ENCODE data around the gene OR2AT4.
"Not testable (repeated sequence)": the region's sequence is repeated elsewhere in the genome, so short reads cannot be mapped to it uniquely, and the experiment has no call there.

OR2AT4 gene

DNA sequence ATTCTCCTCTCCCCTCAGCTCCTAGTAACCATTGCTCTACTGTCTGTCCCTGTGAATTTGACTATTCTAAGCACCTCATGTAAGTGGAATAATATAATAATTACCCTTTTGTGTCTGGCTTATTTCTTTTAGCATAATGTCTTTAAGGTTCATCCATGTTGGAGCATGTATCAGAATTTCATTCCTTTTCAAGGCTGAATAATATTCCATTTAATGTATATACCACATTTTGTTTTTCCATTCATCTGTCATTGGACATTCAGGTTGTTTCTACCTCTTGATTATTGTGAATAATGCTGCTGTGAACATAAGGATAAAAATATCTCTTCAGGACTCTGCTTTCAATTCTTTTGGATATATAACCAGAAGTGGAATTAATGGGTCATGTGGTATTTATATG is 28.1 kb downstream of the OR2AT4 start:
- DNase-seq (ENCODE audit: low spot score): no peak

DNA sequence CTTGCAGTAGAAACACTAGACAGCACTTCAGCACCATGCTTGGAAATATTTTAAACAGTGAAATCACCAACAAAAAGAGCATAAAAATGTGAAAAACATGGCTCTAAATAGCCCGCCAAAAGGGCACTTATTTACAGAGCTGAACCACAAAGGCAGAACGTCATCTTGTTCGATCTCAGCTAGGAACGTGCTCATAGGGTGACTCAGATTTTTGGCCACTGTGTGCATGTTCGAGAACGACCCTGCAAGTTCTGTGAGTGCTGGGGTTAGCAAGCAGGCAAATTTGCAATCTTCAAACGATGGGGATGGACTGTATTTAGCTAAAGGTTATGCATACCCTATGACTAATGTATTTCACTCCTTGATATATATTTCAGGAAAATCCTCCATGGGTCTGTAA is 30.6 kb downstream of the OR2AT4 start:
- no peak for DNase-seq (ENCODE audit: low spot score)

DNA sequence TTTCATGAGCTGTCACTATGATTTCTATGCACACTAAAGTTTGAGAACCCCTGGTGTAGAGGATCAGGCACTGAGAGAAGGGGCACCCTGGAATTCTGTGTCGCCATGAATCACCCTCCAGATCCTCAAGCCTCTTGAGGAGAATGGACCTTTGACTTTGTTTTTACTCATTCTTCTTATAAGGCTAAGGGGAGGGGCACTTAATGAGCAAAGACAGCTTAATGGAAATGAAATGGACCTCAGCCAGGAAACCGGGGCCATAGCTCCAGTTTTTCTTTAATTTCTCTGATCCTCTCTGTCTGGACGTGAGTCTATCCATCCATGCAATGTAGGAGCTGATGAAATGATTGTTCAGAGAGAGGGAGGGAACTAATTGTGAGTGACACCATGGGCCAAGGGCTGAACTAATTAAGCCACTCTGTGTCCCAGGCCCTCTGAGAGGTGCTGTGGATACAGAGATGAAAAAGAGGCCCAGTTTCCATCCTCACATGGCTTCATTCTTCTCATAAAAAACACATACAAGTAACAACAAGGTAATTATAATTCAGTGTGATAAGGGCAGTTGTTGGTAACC is 32.8 kb downstream of the OR2AT4 start:
- DNase-seq (ENCODE audit: low spot score): no peak

DNA sequence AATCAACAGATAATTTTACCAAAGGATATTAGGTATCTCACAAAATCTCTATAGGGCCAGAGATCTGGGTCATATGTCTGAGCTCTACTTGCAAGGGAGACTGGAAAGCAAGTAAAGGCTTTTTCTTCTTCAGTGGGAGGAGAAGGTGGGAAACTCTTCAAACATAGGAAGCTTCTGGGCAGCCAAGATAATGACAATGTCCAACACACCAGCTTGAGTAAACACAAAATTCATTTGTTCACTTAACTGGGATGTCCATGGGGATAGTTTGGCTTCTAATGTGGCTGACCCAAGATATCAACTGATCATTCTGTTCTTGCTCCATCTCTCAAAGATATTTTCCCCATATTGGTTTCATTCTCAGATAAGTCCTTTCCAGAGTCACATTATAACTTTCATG is 37.4 kb downstream of the OR2AT4 start:
- no peak for DNase-seq (ENCODE audit: low spot score)

DNA sequence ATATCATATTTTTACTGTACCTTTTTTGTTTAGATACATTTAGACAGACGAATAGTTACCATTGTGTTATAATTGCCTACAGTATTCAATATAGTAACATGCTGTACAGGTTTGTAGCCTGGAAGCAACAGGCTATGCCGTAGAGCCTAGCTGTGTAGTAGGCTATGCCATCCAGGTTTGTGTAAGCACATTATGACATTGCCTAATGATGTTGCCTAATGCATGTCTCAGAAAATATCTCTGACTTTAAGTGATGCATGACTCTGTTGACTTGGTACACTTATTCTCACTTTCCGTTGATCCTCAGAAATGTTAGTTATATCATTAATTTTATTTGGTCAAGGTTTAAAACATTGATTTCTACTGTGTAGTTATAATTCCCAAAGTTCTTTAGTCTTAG is 39.9 kb downstream of the OR2AT4 start:
- no peak for DNase-seq (ENCODE audit: low spot score)

DNA sequence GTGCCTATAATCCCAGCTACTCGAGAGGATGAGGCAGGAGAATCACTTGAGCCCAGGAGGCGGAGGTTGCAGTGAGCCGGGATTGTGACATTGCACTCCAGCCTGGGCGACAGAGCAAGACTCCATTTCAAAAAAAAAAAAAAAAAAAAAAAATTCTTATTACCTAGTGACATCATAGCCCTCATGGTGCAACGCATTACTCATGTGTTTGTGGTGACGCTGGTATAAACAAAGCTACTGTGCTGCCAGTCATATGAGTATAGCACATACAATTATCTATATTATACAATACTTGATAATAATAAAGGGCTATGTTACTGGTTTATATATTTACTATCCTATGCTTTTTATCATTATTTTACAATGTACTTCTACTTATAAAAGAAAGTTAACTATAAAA is 41.2 kb downstream of the OR2AT4 start:
- DNase-seq (ENCODE audit: low spot score): no peak

DNA sequence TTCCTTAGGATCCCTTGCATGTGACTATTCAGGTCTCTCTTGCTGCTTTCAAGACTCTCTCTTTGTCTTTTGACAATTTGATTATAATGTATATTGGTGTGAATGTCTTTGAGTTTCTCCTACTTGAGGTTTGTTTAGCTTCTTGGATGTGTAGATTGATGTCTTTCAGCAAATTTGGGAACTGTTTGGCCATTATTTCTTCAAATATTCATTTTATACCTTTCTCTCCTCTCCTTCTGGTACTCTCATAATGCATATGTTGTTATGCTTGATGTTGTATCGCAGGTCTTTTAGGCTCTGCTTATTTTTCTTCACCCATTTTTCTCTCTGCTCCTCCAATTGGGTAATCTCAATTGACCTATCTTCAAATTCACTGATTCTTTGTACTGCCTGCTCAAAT is 44.2 kb downstream of the OR2AT4 start:
- no peak for DNase-seq (ENCODE audit: low spot score)

DNA sequence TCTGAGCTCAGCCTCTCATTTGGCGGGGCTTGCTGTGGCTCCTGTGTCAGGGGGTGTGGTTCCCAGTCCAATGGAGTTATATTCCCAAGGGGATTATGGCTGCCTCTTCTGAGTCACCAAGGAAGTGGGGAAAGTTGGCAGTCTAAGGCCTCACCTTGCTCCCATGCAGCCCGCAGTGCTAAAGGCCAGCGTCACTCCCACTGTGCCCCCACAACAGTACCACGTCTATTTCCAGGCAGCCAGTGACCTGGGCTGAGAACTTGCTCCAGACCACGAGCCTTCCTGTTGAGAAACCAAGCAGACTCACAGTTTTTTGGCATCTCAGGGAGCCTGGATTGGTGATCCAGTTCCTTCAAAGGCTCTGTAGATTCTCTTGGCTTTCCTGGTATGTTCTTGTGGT is 45.6 kb downstream of the OR2AT4 start:
- no peak for DNase-seq (ENCODE audit: low spot score)

DNA sequence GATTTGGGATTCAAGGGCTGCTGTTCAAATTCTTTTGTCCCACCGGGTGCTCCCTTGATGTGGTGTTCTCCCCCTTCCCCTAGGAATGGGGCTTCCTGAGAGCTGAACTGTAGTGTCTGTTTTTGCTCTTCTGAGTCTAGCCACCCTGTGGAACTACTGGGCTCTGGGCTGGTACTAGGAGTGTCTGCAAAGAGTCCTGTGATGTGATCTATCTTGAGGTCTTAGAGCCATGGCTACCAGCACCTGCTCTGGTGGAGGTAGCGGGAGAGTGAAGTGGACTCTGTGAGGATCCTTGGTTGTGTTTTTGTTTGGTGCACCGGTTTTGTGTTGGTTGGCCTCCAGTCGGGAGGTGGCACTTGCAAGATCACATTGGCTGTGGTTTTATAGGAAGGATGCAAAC is 46.2 kb downstream of the OR2AT4 start:
- DNase-seq (ENCODE audit: low spot score): no peak

DNA sequence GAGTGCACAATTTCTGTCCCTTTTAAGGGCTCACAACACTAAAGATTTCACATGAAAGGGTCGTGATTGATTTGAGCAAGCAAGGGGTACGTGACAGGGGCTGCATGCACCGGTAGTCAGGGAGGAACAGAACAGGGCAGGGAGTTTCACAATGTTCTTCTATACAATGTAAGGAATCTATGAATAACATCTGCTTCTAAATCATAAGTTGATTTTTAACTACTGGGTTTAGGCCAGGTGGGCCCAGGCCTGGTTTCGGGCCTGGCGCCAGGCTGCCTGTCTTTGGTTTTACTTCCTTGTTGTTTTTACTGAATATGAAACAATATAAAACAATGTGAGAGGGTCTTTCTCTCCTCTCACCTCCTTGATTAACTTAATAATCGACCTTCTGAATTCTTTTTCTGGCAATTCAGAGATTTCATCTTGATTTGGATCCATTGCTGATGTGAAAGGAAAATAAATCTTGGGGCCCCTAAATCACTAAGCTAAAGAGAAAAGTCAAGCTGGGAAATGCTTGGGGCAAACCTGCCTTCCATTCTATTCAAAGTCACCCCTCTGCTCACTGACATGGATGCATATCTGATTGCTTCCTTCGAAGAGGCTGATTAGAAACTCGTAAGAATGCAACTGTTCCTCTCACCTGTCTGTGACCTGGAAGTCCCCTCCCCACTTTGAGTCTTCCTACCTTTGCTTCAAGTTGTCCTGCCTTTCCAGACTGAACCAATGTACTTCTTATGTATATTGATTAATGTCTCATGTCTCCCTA is 47.0 kb downstream of the OR2AT4 start:
- DNase-seq (ENCODE audit: low spot score): not testable (repeated sequence)

DNA sequence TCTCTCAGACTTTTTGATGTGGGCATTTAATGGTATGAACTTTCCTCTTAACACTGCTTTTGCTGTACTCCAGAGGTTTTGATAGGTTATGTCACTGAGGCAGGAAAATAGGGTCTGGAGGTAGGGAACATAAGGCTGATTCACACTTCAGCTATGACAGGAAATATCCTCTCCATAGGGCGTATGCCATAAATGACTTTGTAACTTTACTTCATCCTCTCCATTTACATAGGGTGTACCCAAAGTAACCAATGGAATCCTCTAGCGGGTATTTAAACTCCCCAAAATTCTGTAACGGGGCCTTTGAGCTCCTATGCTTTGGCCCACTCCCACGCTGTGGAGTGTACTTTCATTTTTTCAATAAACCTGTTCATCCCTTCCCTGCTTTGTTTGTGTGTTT is 49.5 kb downstream of the OR2AT4 start:
- no peak for DNase-seq (ENCODE audit: low spot score)

DNA sequence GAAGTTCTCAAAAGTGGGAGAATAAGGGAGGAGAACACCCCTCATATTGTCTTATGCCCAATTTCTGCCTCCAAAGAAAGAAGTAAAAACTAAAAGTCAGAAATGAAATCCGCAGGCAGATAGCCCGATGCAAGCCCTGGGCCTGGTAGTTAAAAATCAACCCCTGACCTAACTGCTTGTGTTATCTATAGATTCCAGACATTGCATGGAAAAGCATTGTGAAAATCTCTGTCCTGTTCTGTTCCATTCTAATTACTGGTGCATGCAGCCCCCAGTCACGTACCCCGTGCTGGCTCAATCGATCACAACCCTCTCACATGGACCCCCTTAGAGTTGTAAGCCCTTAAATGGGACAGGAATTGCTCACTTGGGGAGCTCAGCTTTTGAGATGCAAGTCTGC is 50.0 kb downstream of the OR2AT4 start:
- not testable (repeated sequence) for DNase-seq (ENCODE audit: low spot score)

DNA sequence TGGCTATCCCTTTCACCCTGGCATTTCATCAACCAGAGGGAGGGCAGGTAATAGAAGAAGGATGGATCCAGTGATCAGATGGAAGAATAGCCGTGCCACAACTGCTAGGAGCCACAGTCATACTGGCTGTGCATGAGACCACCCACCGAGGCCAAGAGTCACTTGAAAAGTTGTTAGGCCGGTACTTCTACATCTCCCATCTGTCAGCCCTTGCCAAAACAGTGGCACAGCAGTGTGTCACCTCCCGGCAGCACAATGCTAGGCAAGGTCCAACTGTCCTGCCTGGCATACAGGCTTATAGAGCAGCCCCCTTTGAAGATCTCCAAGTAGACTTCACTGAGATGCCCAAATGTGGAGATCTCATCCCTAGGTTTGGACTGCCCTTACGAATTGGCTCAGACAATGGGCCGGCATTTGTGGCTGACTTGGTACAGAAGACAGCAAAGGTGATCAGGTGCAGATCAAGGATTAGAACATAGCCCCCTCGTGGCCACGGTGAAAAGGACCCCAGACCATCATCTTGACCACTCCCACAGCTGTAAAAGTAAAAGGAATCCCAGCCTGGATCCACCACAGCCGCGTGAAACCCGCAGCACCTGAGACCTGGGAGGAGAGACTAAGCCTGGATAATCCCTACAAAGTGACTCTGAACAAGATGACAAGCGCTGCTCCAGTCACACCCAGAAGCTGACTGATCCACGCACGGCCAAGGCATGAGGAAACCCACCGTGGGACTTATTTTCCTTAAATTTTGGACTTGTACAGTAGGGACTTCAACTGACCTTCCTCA is 52.1 kb downstream of the OR2AT4 start:
- not testable (repeated sequence) for DNase-seq (ENCODE audit: low spot score)

DNA sequence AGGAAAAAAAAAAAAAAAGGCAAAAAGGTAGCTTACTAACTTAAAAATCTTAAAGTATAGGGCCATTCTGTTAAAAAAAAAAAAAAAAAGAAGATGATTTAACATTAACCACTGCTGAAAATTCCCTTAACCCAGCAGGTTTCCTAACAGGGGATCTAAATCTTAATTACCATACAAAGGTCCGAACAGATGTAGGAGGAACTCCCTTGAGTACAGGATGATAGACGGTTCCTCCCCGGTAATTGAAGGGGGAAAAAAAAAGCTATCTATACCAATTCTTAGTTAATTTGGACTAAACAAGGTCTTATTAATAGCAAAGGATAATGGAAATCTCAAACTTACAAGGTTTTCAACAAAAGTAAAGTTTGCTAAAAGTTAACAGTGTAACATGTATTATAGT is 54.9 kb downstream of the OR2AT4 start:
- DNase-seq (ENCODE audit: low spot score): not testable (repeated sequence)

DNA sequence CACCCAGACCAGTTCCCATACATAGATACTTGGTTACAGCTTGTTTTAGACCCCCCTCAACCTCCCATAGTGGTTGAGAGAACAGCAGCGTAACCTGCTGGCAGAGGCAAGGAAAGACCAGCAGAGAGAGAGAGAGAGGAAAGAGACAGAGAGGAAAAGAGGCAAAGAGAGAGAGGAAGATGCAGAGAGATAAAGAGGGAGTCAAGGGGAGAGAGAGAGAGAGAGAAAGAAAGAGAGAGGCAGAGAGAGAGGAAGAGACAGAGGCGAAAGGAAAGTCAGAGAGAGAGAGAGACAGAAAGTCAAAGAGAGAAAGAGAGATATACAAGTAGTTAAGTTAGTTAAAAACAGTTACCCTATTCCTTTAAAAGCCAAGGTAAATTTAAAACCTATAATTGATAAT is 55.4 kb downstream of the OR2AT4 start:
- DNase-seq (ENCODE audit: low spot score): no peak

DNA sequence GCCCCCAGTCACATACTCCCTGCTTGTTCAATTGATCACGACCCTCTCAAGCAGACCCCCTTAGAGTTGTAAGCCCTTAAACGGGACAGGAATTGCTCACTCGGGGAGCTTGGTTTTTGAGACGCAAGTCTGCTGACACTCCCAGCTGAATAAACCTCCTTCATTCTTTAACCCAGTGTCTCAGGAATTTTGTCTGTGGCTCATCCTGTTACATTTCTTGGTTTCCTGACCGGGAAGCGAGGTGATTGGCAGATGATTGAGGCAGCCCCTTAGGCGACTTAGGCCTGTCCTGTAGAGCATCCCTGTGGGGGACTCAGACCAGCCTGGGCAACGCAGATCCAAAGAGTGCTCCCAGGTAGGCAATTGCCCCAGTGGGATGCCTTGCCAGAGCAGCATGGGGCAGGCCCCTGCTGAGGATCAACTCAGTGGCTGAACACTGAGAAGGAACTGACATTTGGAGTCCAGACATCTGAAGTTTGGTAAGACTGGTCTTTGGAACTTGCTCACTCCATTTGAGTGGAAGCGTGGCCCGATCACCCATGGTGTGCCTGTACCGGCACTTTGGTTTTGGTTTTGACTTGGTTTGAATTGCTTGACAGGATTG is 56.4 kb downstream of the OR2AT4 start:
- no peak for DNase-seq (ENCODE audit: low spot score)

DNA sequence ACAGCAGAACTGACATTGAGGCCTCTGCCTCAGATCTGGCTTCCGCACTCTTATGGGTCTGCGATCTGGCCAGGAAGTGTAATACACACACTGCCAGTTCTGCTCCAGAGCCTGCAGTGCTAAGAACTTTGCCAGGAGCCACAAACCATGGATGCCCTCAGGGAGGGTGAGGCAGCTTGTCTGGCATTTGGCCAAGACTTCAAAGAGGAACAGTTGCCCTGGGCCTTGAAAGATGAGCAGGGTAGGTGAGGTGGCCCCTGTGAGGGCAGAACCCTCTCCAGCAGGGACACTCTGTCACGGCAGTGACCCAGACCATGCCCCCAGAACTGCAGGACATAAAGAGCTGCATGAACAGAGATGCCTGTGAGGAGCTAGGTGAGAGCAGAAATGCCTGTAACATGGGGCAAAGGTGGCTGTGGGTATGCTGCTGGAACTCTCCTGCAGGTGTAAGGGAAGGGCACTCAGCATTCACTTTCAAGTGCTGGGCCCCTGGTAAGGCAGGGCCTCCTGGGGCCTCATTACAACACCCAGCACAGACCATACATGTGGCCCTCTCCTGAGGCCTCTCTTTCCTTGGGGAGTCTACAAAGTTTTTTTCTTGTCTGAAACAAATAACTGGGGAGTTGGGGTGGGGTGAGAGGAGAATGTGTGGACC is 60.6 kb downstream of the OR2AT4 start:
- no peak for DNase-seq (ENCODE audit: low spot score)

DNA sequence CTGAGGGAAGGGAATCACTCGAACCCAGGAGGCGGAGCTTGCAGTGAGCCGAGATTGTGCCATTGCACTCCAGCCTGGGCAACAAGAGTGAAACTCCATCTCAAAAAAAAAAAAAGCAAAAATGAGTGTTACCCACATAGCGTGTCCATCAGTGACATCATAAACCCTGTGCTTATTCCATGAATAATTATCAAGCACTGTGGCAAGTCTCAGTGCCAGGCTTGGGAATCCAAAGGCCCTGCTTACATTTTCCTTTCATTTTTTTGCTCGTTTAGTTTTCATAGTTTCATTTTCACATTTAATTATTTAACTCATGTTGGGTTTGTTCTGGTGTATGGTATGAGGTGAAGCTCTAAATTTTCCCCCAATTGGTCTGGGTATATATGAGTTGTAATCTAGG is 61.4 kb downstream of the OR2AT4 start:
- no peak for DNase-seq (ENCODE audit: low spot score)

DNA sequence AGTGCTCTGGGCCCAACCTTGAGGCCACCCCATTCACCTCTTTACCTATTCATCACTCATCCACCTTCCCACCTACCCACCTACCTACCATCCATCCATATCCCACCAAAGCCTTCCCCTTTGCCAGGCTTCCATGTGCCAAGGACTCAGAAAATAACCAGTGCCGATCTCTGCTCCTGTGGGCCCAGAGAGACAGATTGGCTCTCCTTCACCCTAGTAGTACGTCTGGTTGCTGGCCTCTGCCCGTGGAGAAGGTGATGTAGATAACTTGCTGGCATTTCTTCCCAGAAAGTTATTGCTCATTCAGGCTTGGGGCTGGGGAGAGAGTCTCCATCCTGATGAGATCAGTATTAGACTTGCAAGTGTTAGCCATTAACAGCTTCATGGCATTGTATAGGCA is 62.8 kb downstream of the OR2AT4 start:
- DNase-seq (ENCODE audit: low spot score): no peak

DNA sequence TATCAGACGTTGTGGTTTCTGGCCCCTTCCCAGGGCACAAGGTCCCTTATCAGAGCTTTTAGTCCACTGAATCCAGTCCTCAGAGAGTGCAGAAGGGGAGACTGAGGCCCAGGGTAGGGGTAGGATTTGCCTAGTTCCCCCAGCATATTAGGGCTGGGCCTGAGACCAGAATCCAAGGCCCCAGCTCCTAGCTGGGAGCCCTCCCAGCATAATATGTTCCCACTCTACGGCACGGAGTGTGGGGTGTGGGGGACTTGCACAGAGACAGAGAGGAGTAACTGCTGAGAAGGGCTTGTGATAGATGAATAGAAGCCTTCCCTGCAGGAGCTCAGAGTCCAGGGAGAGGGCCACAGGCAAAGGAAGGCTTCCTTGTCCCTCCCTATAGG is 64.1 kb downstream of the OR2AT4 start:
- no peak for DNase-seq (ENCODE audit: low spot score)

DNA sequence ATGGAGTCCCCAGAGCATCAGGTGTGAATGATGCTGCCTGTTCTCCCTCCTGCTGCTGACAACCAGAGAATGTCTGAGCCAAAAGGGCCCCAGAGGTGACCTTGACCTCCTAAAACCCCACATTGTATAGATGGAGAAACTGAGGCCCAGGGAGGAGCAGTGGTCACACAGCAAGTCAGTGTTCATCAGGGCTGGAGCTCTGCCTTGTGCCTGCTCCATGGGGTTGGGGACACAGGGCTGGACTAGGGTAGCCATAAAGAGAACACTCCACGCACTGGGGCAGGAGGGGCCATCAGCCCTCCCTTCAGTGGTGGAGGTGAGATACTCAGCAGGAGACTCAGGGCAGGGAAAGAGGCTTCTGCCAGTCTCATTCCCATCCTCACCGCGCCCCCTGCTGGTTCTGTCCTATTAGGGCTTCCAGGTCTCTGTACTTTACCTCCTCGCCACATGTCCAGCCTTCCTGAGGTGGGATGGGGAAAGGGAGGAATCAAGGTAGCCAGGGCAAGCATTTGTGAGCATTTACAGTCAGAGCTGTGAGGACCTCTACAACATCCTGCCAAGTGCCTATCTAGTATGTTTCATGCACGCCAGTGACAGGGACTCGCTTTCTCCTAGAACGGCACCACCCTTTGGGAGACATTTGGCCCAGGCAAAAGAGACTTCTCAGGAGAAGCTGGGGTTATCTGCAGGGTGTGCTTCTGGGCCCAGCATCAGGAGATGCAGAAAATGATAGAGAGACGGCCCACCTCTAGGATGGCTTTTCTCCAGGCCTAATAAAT is 64.7 kb downstream of the OR2AT4 start:
- DNase-seq (ENCODE audit: low spot score): peak; percentile 83

Data from AG20443 (cell line).